Measurements from ENCODE around the gene LRGUK. TPM values are rescaled to one million over a fixed set of nuclear protein-coding genes. Genes with fewer than 3 reads are reported as not detected.

LRGUK gene
- total and polyA plus RNA-seq, 2 of the 4 experiments (the other 2 are of a cell fraction): 0.07 TPM; not detected in 1

- in situ Hi-C loops (cut with MboI; ENCODE audit: low sequenced_read_pairs): no loop called here
- dilution Hi-C loops (cut with HindIII; ENCODE audit: low sequenced_read_pairs, unreplicated experiment): no loop called here
- no peaks in the 10 kb centered on the region for H3K36me3 ChIP-seq (ENCODE audit: control insufficient read depth, insufficient read depth, low read length)
- H3K9ac ChIP-seq (ENCODE audit: low read depth, low read length): no peak overlapping the region
- no peak overlapping the region for H2BK20ac ChIP-seq (ENCODE audit: low read depth, low read length)
- BruUV-seq (replicated peaks): no TSS peak
- H2AK9ac ChIP-seq (replicated peaks; ENCODE audit: low read depth, low read length, poor library complexity): no peak overlapping the region
- H3K23ac ChIP-seq (ENCODE audit: low read depth, low read length): no peak overlapping the region
- H4K20me1 ChIP-seq (ENCODE audit: insufficient read depth, low read length): no peaks in the 10 kb centered on the region
- no peaks in the 10 kb centered on the region for H3K27me3 ChIP-seq (ENCODE audit: control insufficient read depth, insufficient read depth, low read length)
- H4K8ac ChIP-seq (ENCODE audit: low read depth in 2 of 2, low read length in 2 of 2): no peak overlapping the region
- ChIA-PET POLR2A (ENCODE audit: unreplicated experiment) (no interaction called here), CTCF (no interaction called here)
- H4K5ac ChIP-seq (ENCODE audit: low read depth, low read length): no peak overlapping the region
- no peaks in the 10 kb centered on the region for H3K9me3 ChIP-seq (ENCODE audit: control insufficient read depth, insufficient read depth, low read length)
- no peak overlapping the region for H3K4me3 ChIP-seq (ENCODE audit: insufficient read depth, low read depth, low read length)
- H3K18ac ChIP-seq (ENCODE audit: low read depth, low read length): no peak overlapping the region
- H4K91ac ChIP-seq (ENCODE audit: insufficient read depth, low read depth, low read length): no peak overlapping the region
- DNase-seq (no peak), ATAC-seq (ENCODE audit: low read depth) (no peak)
- no peak overlapping the region for H2BK120ac ChIP-seq (ENCODE audit: low read depth, low read length)
- no peak overlapping the region for H2AK5ac ChIP-seq (ENCODE audit: low read depth, low read length)
- no peak overlapping the region for H2BK5ac ChIP-seq (ENCODE audit: low read depth, low read length, poor library complexity, severe bottlenecking)
- H3K14ac ChIP-seq (replicated peaks; ENCODE audit: low read depth, low read length): no peak overlapping the region
- intact Hi-C loops (cut with micrococcal nuclease): no loop called here
- no peak overlapping the region for H3K27ac ChIP-seq (ENCODE audit: insufficient read depth, low read length)
- H2BK15ac ChIP-seq (ENCODE audit: low read depth, low read length): no peak overlapping the region
- H2AFZ ChIP-seq (replicated peaks; ENCODE audit: low read length, poor library complexity): no peak overlapping the region
- H3K56ac ChIP-seq (ENCODE audit: extremely low read depth, insufficient read depth, low read length): no peak overlapping the region
- H3K4ac ChIP-seq (ENCODE audit: low read depth, low read length): no peak overlapping the region
- H3K4me2 ChIP-seq (ENCODE audit: low read depth, low read length): no peak overlapping the region
- TF ChIP-seq BHLHE40 (IDR thresholded peaks at IDR 0.05; ENCODE audit: low read depth, low read length) (no peak), MAZ (IDR thresholded peaks at IDR 0.05; ENCODE audit: borderline replicate concordance, low read depth, low read length) (no peak), CEBPB (IDR thresholded peaks at IDR 0.05; ENCODE audit: low read depth, low read length) (no peak)
- no peaks in the 10 kb centered on the region for H3K4me1 ChIP-seq (ENCODE audit: control insufficient read depth, insufficient read depth, low read length)
- no peaks in the 10 kb centered on the region for H3K9me1 ChIP-seq (ENCODE audit: insufficient read depth, low read length)
- no peaks in the 10 kb centered on the region for H3K79me1 ChIP-seq (ENCODE audit: low read depth in 1 of 2, low read length in 2 of 2)
These were observed 13.5 kb upstream of the LRGUK start for GRCh38 chr7:134113655-134114054.
